LHCN-M2 (cell line): ENCODE results near the gene TRIAP1. TPM values are rescaled to one million over a fixed set of nuclear protein-coding genes. Genes with fewer than 3 reads are reported as not detected.
"Not testable (repeated sequence)": the region's sequence is repeated elsewhere in the genome, so short reads cannot be mapped to it uniquely, and the experiment has no call there.

Experiments
- DNase-seq: peaks from one replicate; pipeline ENCODE4 v3.0.0-alpha.2; 2012; ENCODE audit warnings: low read depth
- total RNA-seq: library from RNA; depleted of rRNA; stranded (reverse); fragments of >200 nt; gene quantifications from 2 replicates; pipeline ENCODE4 v1.2.3, GENCODE V29; 2014

Gene TRIAP1
- total RNA-seq, 1 experiment from 2014 or later, result 59.5 TPM

DNA sequence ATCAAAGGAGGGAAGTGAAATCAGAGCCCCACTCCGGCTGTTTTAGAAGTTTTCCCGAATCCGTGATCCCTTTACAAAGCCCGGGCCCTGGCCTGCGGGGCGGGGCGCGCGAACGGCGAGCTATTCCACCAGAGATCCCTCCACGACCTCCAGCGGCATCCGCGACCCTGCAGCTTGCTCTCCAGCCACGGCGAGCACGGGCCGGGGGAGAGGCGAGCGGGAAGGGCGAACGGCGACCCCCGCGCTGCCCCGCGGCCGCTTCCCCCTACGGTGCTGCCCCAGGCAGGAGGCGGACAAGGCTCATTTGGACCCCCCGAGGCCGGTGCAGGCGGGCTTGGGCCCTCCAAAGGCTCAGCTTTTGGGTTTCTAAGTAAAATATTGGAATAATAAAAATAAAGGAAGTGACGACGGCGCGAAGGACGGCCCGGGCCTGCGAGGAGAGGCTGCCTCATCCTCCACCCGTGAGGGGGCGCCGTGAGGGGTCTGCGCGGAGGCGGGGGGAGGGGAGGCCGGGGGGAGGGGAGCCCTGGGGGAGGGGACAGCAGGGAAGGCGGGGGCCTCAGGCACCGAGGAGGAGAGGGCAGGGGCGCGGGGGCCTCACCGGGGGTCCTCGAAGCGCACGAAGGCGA lies 22.8 kb upstream of the TRIAP1 start:
- DNase-seq, result no peak

DNA sequence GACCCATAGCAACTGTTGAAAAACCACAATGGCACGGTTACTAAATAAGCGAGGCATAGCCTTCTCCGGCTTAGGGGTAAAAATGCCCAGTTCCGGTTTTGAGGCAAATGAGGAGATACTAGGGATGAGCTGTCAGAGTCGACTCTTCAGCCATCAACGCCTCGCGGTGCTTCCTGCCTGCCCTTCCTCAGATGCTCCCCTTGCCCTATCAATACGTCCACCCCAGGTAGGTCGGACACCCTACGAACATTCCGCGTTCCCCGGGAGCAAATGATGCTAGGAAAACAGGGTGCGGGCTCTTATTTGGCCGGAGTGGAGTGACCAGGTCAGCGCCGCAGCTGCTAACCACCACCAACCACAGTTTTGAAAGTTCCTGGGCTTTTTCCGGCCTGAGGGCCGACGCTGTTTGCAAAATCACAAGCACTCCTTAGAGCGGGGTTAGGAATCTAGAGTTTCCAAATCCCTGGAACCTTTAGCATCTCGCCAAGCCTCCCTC lies 22.2 kb upstream of the TRIAP1 start:
- peak; percentile 65 for DNase-seq

DNA sequence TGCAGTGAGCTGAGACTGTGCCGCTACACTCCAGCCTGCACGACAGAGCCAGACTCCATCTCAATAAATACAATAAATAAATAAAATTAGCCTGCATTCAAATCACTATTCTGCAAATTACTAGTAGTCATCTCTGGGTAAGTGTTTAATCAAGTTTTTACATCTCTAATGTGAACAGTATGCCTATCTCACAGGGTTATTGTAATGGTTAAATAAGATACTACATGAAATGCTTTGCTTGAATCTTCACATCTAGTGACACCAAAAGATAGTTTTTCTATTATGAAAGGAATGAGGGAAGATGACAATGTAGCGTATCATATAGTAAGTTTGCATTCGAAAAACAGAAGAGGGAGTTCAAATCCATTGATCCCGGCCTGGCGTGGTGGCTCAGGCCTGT lies 21.3 kb upstream of the TRIAP1 start:
- DNase-seq, result no peak

DNA sequence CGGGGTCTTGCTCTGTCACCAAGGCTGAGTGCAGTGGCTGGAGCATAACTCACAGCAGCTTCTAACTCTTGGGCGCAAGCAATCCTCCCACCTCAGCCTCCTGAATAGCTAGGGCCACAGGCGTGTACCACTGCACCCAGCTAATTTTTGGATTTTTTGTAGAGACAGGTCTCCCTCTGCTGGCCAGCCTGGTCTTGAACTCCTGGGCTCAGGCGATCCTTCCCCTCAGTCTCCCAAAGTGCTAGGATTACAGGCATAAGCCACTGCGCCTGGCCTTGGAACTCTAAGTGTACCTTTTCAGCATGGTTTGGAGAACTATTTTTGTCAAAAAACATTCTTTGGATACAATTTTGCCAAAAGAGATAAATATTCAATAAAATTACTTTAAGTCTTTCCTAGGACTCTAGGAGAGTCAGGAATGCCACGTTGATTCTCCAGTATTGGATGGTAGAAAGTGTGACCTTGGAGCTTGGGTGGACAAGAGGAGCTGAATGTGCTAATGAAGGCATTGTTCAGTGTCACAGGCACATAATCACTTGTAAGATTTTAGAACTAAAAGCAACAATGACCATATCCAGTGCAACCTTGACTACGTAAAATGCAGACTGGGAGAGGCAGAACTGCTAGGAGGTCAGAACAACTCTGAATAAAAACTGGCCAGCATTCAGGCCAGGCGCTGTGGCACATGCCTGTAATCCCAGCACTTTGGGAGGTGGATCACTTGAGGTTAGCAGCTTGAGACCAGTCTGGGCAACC lies 20.6 kb upstream of the TRIAP1 start:
- peak; percentile 42 for DNase-seq

DNA sequence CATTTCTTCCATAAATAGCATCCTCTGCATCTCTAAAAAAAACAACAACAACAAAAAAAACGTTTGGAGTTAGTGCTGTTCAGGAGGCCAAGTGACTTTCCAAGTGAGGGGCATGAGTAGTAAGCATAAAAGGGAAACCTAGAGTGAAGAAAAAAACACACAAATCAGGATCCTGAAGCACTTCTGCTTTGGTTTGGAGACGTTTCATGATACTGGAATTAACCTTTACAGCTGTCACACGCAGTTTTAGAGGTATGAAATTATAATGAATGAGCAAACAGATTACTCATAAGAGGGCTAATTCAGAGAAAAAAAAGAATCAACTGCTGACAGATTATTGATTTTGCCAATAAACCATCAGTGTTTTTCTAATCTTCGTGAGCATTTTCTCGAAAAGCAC lies 19.6 kb upstream of the TRIAP1 start:
- DNase-seq, result no peak

DNA sequence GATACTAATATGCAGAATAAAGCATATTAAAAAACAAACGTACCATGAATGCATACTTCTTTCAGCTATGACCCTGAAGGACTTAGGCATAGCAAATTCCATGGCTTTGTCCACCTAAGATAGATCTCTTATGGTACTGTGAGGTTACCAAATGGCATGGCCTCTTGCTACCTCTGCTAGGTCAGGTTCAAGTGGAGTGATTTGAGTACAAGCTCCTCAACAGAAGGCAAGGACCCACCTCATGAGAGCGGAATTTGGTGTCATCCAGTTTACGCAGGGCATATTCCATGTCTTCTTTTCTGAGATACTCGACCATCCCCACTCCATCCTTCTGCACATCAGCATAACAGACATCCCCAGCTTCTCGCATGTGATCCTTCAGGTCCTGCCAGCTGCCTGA lies 17.5 kb upstream of the TRIAP1 start:
- no peak for DNase-seq

DNA sequence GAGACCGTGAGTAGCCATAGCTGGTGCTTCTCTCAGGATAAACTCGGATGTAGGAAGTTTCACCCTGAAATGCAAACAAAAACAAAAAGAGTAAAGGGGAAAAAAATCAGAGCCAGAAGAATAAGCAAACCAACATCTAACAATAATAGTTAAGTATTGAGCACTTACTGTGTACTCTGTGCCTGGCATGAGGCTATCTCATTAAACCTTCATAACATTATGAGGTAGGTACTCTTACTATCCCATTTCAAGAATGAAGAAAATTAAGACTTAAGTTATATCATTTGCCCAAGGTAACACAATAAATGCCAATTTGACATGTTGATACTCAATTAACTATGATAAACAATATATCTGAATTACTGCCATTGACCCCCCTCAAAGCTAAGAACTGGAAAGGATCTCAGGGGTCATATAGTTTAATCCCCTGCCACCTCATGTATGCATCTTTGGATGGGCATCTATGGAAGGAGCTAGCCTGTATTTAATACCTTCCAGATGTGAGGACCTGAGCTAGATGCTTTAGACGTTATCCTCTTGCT lies 16.0 kb upstream of the TRIAP1 start:
- no peak for DNase-seq

DNA sequence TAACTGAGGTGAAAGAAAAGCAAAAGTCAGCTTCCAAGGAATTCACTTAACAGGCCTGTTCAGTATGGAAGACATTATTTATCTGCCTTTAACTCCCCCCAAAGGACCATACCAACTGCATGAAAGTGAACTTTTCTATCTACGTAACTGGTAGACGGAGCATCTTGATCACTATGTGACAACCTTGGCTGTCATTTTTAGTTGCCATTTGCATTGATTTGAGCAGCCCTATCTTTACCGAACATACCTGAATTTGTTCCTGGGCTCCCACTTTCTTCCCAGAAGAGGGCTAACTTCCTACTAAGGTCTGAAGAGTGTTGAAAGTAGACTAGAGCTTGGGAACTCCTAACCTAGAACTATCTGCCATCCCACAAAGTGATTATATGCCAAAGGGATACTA lies 14.0 kb upstream of the TRIAP1 start:
- DNase-seq, result no peak

DNA sequence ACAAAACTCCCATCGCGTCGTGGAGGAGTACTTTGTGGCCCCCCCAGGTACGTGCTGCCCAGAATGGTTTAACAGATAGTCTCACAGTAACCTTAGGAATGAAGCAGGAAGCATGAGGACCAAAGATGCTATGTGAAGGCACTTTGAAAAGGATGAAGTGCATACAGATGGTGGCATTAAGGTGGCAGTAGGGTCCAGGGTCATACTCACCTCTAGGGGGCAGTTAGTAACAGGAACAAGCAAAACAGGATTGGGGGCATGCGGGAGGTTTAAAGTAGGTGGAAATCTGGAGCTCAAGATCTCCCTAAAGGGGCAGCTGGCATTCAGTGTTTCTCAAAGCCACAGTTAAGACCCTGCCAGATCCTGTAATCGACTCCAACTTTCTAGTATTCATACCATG lies 10.9 kb upstream of the TRIAP1 start:
- DNase-seq, result no peak

DNA sequence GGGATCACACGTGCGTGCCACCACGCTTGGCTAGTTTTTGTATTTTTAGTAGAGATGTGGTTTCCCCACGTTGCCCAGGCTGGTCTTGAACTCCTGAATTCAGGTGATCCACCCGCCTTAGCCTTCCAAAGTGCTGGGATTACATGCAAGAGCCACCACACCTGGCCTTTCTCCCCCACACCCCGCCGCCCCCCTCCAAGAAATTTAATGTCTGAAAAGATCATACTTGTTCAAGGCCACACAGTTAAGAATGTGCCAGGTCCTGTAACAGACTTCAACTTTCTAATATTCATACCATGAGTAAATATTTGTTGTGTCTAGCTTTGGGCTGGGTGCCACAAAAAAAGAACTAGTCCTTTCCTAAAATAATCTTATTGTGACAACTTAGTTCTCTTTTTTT lies 9.1 kb upstream of the TRIAP1 start:
- no peak for DNase-seq

DNA sequence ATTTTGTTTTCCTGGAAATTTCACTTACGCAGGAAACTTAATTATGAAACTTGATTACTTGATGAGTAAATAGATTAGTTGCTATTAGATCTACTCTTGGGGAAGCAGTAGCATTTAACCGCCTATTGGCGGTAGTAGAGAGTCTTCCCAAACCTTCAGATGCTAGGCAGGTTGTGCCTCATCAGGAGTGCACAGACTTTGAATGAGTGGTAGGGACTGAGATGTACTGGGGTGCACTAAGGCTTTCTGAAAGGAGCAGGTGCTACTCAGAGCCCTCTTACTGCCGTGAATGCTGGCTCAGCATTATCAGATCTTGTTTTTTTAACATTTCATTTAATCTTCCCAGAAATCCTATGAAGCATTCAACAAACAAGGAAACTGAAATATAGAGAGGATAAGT lies 7.8 kb upstream of the TRIAP1 start:
- peak; percentile 36 for DNase-seq

DNA sequence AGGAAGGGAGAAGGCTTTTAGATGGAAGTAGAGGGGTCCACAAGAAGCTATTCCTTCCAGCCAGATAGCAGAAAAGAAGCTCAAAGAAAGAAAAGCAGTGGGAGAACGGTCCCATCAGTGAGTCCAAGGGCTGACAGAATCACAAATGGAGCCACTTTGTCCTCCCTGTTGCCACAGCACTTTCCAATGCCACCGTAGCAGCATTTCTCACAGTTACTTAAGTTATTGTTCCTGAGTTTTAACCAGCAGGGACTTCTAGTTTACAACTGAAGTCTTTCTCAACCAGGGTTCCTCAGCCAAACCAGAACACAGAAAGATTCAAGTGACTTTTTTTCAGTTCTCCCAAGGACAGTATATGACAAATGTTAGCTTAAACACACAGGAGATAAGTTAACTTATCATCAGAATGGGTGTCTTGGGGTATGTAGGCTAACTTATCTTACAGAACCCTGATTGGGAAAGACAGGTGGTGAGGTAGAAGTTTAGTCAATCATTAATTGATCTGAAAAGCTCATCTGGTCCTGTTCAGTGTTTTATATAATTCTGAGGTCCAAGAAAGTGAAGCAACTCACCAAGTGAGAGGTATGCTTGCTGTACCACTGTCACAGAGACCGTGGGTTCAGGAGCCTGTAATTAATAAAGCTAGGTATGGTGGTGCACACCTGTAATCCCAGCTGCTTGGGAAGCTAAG lies 7.0 kb upstream of the TRIAP1 start:
- no peak for DNase-seq

DNA sequence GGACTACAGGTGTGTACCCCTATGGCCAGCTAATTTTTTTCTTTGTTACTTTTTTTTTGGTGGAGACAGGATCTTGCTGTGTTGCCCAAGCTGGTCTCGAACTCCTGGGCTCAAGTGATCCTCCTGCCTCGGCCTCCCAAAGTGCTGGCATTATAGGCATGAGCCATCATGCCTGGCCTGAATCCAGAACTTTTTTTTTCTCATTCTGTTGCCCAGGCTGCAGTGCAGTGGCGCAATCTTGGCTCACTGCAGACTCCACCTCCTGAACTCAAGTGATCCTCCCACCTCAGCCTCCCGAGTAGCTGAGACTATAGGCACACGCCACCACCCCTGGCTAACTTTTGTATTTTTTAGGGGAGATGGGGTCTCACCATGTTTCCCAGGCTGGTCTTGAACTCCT lies 6.3 kb upstream of the TRIAP1 start:
- DNase-seq, result not testable (repeated sequence)

DNA sequence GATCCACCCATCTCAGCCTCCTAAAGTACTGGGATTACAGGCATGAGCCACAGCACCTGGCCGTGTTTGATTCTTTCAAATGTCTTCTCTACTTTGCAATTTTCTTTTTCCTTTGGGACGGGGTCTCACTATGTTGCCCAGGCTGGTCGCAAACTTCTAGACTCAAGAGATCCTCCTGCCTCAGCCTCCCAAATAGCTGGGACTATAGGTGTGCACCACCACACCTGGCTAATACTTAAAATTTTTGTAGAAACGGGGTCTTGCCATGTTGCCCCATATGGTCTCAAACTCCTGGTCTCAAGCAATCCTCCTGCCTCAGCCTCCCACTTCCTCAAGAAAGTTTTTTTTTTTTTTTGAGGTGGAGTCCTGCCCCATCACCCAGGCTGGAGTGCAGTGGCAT lies 1.8 kb upstream of the TRIAP1 start:
- DNase-seq, result no peak

DNA sequence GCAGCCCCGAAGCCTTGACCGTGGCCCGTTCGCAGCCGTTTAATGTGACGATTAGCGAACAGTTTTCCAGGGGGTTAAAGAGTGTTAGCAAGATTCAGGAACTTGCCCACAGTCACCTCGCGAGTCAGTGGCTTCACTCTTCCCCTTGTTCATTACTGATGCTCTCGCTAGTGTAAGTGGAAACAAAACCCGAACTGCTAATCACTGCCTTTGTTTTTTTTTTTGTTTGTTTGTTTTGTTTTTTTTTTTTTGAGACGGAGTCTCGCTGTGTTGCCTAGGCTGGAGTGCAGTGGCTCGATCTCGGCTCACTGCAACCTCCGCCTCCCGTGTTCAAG lies 627 bp upstream of the TRIAP1 start:
- DNase-seq, result not testable (repeated sequence)

DNA sequence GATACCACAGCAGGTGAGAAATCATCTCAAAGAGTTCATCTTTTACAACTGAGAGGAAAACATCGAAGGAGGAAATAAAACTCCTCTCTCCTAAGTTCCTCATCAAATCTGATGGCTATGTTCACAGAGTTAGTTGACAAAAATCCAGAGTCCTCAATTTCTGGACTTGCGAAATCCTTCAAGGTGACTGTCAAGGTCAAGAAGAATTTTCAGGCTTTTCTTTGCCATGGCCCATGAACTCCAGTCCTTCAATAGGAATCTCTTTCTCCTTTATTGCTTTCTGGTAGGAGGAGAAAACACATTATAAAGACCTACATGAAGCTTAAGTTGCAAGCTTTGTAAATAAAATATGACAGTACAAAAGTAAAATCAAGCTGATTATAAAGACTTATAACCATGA lies 1.5 kb downstream of the TRIAP1 start:
- DNase-seq, result no peak

DNA sequence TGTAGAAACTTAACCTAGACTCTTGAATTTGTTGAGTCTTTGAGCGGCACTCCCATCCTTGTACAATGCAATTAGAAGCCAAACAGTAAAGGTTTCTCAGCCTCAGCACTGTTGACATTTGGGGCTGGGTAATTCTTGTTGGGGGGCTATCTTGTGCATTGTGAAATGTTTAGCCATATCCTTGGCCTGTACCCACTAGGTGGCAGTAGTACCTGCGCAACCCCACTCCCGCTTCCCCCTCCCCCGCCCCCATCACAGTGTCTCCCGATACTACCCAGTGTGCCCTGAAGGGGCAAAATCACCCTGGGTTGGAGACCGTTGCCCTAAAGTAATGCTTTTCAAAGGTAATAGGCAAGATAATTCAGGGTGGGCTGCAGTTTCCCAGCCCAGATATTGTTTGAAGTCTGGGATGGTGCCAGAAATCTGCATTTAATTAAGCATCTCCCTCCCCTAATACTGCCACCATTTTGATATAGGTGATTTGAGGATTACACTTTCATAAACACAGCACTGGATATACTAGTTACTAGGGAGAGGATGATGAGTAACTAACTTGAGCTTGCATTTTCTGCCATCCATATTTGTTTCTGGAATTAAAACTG lies 6.4 kb downstream of the TRIAP1 start:
- DNase-seq, result peak; percentile 59

DNA sequence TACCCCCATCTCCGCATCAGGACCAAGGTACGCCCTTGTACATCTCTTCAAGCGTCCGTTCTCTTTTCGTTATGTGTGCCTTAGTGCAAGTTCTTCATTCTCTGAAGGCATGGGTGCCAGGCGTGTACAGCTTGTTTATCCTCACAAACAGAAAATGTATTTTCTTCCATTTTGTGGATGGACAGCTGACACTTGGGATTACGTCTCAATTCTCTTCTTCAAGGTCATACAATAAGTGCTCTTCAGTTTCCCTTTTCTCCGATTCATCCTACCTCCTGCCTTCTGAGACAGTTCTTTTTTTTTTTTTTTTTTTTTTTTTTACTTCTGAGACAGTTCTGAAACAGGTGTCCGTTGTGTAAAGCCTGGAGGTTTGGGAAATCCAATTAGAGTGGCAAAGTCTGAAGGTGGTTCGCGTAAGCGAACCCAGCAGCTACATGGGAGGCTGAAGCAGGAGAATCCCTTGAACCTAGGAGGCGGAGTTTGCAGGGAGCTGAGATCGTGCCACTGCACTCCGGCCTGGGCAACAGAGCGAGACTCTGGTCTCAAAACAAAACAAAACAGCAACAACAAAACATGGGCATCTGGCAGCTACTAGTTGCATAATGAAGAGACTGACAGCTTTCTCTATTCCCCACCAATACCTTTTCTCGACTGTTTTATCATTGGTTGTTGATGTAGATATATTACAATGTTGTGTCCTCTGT lies 7.5 kb downstream of the TRIAP1 start:
- DNase-seq, result no peak

DNA sequence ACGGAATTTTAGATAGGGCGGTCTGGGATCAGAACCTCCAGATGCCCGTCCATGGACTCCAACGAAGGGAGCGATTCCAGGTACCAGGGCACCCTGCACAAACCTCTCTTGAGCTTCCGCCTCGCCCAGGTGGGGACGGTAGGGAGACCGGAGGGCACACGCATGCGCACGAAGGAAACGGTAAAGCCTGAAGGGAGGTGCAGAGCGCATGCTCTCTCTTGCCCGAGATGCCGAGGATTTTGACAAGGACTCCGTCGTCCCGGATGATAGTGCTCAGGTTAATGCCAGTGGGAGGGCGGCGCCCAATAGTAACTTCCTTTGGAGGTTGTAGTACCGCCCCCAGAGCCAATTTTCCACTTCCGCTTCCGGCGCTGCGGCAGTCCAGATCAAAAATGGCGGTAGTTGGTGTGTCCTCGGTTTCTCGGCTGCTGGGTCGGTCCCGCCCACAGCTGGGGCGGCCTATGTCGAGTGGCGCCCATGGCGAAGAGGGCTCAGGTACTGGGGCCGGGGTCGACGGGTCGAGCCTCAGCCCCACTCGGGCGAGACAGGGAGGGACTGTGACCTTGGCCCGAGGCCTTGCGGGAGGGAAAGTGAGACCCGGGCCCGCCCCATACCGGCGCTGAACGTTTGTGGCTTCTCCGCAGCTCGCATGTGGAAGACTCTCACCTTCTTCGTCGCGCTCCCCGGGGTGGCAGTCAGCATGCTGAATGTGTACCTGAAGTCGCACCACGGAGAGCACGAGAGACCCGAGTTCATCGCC lies 8.3 kb downstream of the TRIAP1 start, which contains the start of gene COX6A1:
Gene COX6A1 (plus strand): TSS at position 379 of the 760 bp plus-strand sequence. CDS start 14 bp downstream, at position 393.
- peak; percentile 96 for DNase-seq

DNA sequence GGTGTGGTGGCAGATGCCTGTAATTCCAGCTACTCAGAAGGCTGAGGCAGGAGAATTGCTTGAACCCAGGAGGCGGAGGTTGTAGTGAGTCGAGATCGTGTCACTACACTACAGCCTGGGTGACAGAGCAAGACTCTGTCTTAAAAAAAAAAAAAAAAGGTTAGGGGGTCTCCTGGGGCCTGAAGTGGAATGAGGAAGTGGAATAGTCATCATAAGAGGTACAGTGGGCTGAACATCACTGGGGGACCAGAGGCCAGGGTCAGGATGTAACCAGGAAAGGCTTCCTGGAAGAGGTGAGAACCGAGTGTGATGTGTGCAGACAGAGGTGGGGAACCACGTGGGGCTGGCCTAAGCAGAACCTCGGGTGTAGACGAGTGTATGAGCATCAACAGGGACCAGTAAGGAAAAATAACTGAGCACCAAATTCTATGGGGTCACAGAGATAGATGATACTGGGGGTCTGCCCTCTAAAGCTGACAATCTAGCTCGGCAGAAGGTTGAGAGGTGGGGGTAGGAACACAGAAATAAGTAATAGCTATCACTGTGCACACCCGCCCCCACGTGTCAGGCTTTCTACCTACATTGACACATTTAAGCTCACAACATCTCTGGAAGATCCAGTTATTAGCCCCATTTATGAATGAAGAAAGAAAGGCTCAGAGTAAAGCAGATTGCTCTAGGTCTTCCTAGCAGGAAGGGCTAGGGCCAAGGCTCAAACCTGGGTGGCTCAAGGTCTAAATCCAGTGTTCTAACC lies 13.2 kb downstream of the TRIAP1 start:
- DNase-seq, result no peak
